GM12878 (cell line): ENCODE data around the gene HES7. TPM values are rescaled to one million over a fixed set of nuclear protein-coding genes. Genes with fewer than 3 reads are reported as not detected.

Source experiments
- ATAC-seq: fragments of 200-7000 bp; cut with Tn5 transposase; 3 replicates; pipeline ENCODE4 v1.9.1; 2020; ENCODE audit warnings: mild to moderate bottlenecking, moderate library complexity
- BruUV-seq: library from RNA; stranded (reverse); fragments of 400-500 nt; replicated peaks from 2 replicates; lab custom pipeline; 2021; lab: Mats Ljungman, UMichigan
- CTCF ChIA-PET: fragments of 300-600 bp; sonication (Branson Sonifier 250); formaldehyde crosslinking; extraction: SDS; loops from one replicate; lab custom pipeline; 2021; ENCODE audit warnings: inconsistent platforms; lab: Yijun Ruan, JAX
- POLR2A ChIA-PET: fragments of 350-600 bp; formaldehyde crosslinking; extraction: SDS; loops from one replicate; lab custom pipeline; 2021; ENCODE audit warnings: inconsistent platforms; lab: Charles Lee
- RAD21 ChIA-PET: fragments of 300-600 bp; sonication (Branson Sonifier 250); formaldehyde crosslinking; loops from one replicate; lab custom pipeline; 2023; ENCODE audit warnings: antibody characterized with exemption; ENCODE audit not compliant: unreplicated experiment; lab: Charles Lee
- SMC1A ChIA-PET: fragments of 300-600 bp; sonication (Branson Sonifier 250); formaldehyde crosslinking; loops from one replicate; lab custom pipeline; 2023; ENCODE audit not compliant: unreplicated experiment, uncharacterized antibody; lab: Charles Lee
- DNase-seq: peaks from one replicate; pipeline ENCODE4 v3.0.0-alpha.2; 2011; ENCODE audit warnings: low read depth, low spot score
- FAIRE-seq: peaks from 3 replicates; lab custom pipeline; 2011; peaks lifted over from hg19 to GRCh38; lab: Jason Lieb, UNC
- H2AFZ ChIP-seq: 2 replicates; pipeline ENCODE4 v1.6.0; 2011; ENCODE audit warnings: low read depth, low read length, control low read depth; ENCODE audit not compliant: control insufficient read depth
- H3K27ac ChIP-seq: 2 replicates; pipeline ENCODE4 v1.5.1; 2011; ENCODE audit warnings: control low read depth; ENCODE audit not compliant: control insufficient read depth, insufficient read depth
- H3K27me3 ChIP-seq, 2 experiments: replicated peaks in 1 of 2; 2 replicates each; pipeline versions ENCODE4 v1.6.0 to v1.6.1; 2011; ENCODE audit warnings: low read length in 1 of 2; ENCODE audit not compliant: control insufficient read depth in 2 of 2, insufficient read depth in 2 of 2
- H3K36me3 ChIP-seq, 2 experiments: 2 replicates each; pipeline ENCODE4 v1.5.1; 2011; ENCODE audit warnings: low read length in 1 of 2; ENCODE audit not compliant: control insufficient read depth in 2 of 2, insufficient read depth in 2 of 2
- H3K4me1 ChIP-seq: 2 replicates; pipeline ENCODE4 v1.6.1; 2011; ENCODE audit warnings: mild to moderate bottlenecking, low read length, moderate library complexity, mixed read lengths; ENCODE audit not compliant: control insufficient read depth, insufficient read depth
- H3K4me2 ChIP-seq: 2 replicates; pipeline ENCODE4 v1.6.0; 2011; ENCODE audit warnings: control low read depth; ENCODE audit not compliant: control insufficient read depth, insufficient read depth
- H3K4me3 ChIP-seq: fragments of 200-600 bp; sonication (generic); 2 replicates; pipeline ENCODE4 v1.5.1; 2016
- H3K79me2 ChIP-seq: 2 replicates; pipeline ENCODE4 v1.6.0; 2011; ENCODE audit warnings: low read length; ENCODE audit not compliant: control insufficient read depth, insufficient read depth
- H3K9ac ChIP-seq: 2 replicates; pipeline ENCODE4 v1.8.0; 2011; ENCODE audit warnings: low read length, control low read depth, mixed read lengths; ENCODE audit not compliant: control insufficient read depth, insufficient read depth
- H3K9me3 ChIP-seq: replicated peaks from 3 replicates; pipeline ENCODE4 v1.5.1; 2011; ENCODE audit warnings: mild to moderate bottlenecking, low read length; ENCODE audit not compliant: control insufficient read depth, insufficient read depth
- H4K20me1 ChIP-seq: 2 replicates; pipeline ENCODE4 v1.6.0; 2011; ENCODE audit not compliant: control insufficient read depth, insufficient read depth
- IRF4 ChIP-seq: IDR thresholded peaks from 2 replicates; pipeline ENCODE4 v1.6.1; 2011; ENCODE audit warnings: low read depth, low read length
- MAX ChIP-seq: IDR thresholded peaks from 2 replicates; pipeline ENCODE4 v1.6.1; 2012; ENCODE audit warnings: low read depth, low read length, improper control_type of control experiment
- RCOR1 ChIP-seq: conservative IDR thresholded peaks from 2 replicates; pipeline ENCODE4 v1.6.1; 2012; ENCODE audit warnings: low read depth, low read length, improper control_type of control experiment
- TARDBP ChIP-seq: IDR thresholded peaks from 2 replicates; pipeline ENCODE4 v1.6.1; 2016; ENCODE audit warnings: borderline replicate concordance
- WGBS: methylation state at CpG from one replicate; pipeline ENCODE4 v1.1.6; 2016; ENCODE audit warnings: low lambda C conversion rate; ENCODE audit not compliant: insufficient replicate concordance, insufficient coverage; ENCODE audit errors: missing lambda C conversion rate; 5-methylcytosine and 5-hydroxymethylcytosine counted together
- in situ Hi-C: fragments of 300-500 bp; cut with MboI; formaldehyde crosslinking; loops from 9 replicates; pipeline ENCODE4 v1.14.3; 2018; ENCODE audit warnings: mixed read lengths
- intact Hi-C: fragments of 100-400 bp; cut with micrococcal nuclease; formaldehyde crosslinking; loops from one replicate; pipeline ENCODE4 v1.14.2; 2022; ENCODE audit not compliant: unreplicated experiment
- polyA plus RNA-seq, 11 experiments: library from polyadenylated mRNA; depleted of rRNA in 4 of 11; unstranded in 6 of 11; stranded (reverse) in 5 of 11; fragments of >200 nt; fragmentation: Nextera tagmentation in 4 of 11; fragmentation: Illumina TruSeq in 1 of 11; extraction: Ambion mirVana in 4 of 11; extraction: Trizol in 1 of 11; gene quantifications; 1 replicate in 1 of 11; 2 replicates in 10 of 11; pipeline versions ENCODE4 v1.2.1 to v1.2.3, GENCODE V29; 2011 to 2016; ENCODE audit warnings: inconsistent platforms in 2 of 11, missing spikeins in 2 of 11, low read depth in 1 of 11
- total RNA-seq, 4 experiments: library from RNA; depleted of rRNA in 3 of 4; stranded (reverse); fragments of >200 nt in 3 of 4; fragmentation: Illumina TruSeq in 1 of 4; extraction: Trizol in 1 of 4; gene quantifications; 2 replicates each; pipeline versions ENCODE4 v1.2.1 to v1.2.3, GENCODE V29; 2013 to 2021
- TF ChIP-seq, protein P1 (sequence below): IDR thresholded peaks from 2 replicates; pipeline ENCODE4 v1.6.1; 2012; ENCODE audit warnings: mild to moderate bottlenecking, low read depth, low read length
- TF ChIP-seq, protein P2 (sequence below): IDR thresholded peaks from 2 replicates; pipeline ENCODE4 v1.6.1; 2011; ENCODE audit warnings: low read depth, low read length, improper control_type of control experiment, borderline replicate concordance

HES7 gene
- total and polyA plus RNA-seq, 10 of the 15 experiments (the other 5 are each of a cell fraction or from before 2014, with no cell fraction given) = 0.07 to 1.3 (median 0.63) TPM; not detected in 4

DNA sequence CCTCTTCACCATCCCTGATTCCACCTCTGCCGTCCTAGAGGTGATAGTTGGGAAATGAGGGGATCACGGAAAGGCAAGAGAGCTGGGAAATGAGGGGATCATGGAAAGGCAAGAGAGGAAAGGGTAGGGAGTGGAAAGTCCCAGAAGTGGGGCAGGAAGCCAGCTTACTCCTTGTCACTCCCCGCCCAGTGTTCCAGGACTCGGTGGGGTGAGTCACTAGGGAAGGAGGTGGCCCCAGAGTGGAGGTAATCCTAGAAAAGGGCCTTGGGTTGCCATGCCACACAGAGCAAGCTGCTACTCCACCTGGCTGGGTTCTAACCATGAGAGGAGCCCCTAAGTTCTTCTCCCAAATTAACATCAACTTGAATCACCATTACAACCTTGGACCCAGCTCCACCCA is 20.4 kb downstream of the HES7 start:
- in situ Hi-C loops = no loop called here
- SMC1A ChIA-PET = no interaction called here

More for the DNA sequence above, 20.4 kb downstream of the HES7 start:
- WGBS = 55% methylated on average over 4 of the region's 4 CpGs
- Histone ChIP-seq H3K79me2 (no peaks in the 10 kb centered on the region), H3K27ac (no peak overlapping the region), H3K27me3 (no peaks in the 10 kb centered on the region), H3K36me3 (no peaks in the 10 kb centered on the region), H2AFZ (no peak overlapping the region), H3K9me3 (no peaks in the 10 kb centered on the region), H3K4me3 (no peak overlapping the region), H3K4me1 (no peaks in the 10 kb centered on the region; the same call in 1 of the 2 replicates), H4K20me1 (no peaks in the 10 kb centered on the region), H3K9ac (no peak overlapping the region), H3K4me2 (no peak overlapping the region)
- DNase-seq (no peak), ATAC-seq (no peak), FAIRE-seq (no peak)
- intact Hi-C loops = no loop called here
- no TSS peak for BruUV-seq
- TF ChIP-seq, protein P1, sequence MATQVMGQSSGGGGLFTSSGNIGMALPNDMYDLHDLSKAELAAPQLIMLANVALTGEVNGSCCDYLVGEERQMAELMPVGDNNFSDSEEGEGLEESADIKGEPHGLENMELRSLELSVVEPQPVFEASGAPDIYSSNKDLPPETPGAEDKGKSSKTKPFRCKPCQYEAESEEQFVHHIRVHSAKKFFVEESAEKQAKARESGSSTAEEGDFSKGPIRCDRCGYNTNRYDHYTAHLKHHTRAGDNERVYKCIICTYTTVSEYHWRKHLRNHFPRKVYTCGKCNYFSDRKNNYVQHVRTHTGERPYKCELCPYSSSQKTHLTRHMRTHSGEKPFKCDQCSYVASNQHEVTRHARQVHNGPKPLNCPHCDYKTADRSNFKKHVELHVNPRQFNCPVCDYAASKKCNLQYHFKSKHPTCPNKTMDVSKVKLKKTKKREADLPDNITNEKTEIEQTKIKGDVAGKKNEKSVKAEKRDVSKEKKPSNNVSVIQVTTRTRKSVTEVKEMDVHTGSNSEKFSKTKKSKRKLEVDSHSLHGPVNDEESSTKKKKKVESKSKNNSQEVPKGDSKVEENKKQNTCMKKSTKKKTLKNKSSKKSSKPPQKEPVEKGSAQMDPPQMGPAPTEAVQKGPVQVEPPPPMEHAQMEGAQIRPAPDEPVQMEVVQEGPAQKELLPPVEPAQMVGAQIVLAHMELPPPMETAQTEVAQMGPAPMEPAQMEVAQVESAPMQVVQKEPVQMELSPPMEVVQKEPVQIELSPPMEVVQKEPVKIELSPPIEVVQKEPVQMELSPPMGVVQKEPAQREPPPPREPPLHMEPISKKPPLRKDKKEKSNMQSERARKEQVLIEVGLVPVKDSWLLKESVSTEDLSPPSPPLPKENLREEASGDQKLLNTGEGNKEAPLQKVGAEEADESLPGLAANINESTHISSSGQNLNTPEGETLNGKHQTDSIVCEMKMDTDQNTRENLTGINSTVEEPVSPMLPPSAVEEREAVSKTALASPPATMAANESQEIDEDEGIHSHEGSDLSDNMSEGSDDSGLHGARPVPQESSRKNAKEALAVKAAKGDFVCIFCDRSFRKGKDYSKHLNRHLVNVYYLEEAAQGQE = no peak
- no peak for TF ChIP-seq RCOR1
- TF ChIP-seq TARDBP = no peak
- TF ChIP-seq IRF4 = no peak
- TF ChIP-seq MAX = no peak
- TF ChIP-seq, protein P2, sequence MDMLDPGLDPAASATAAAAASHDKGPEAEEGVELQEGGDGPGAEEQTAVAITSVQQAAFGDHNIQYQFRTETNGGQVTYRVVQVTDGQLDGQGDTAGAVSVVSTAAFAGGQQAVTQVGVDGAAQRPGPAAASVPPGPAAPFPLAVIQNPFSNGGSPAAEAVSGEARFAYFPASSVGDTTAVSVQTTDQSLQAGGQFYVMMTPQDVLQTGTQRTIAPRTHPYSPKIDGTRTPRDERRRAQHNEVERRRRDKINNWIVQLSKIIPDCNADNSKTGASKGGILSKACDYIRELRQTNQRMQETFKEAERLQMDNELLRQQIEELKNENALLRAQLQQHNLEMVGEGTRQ = no peak
- CTCF ChIA-PET = interaction anchor here (2.6 to 14.3 kb wide), 4 partner anchors 13 to 44 kb away, joined by 14 to 189 read pairs (median 38); partner anchors contain the start of genes ALOX12B and ALOXE3
- POLR2A ChIA-PET = no interaction called here
- RAD21 ChIA-PET = interaction anchor here (2.6 kb wide), 1 partner anchor 43 kb away, joined by 9 read pairs; no protein-coding TSS in a partner anchor
